ENCODE results near the gene MINDY4. TPM values are rescaled to one million over a fixed set of nuclear protein-coding genes. Genes with fewer than 3 reads are reported as not detected.

Gene MINDY4
- total and polyA plus RNA-seq, 10 of the 15 experiments (the other 5 are each of a cell fraction or from before 2014, with no cell fraction given): 0.10 to 0.90 (median 0.40) TPM

DNA sequence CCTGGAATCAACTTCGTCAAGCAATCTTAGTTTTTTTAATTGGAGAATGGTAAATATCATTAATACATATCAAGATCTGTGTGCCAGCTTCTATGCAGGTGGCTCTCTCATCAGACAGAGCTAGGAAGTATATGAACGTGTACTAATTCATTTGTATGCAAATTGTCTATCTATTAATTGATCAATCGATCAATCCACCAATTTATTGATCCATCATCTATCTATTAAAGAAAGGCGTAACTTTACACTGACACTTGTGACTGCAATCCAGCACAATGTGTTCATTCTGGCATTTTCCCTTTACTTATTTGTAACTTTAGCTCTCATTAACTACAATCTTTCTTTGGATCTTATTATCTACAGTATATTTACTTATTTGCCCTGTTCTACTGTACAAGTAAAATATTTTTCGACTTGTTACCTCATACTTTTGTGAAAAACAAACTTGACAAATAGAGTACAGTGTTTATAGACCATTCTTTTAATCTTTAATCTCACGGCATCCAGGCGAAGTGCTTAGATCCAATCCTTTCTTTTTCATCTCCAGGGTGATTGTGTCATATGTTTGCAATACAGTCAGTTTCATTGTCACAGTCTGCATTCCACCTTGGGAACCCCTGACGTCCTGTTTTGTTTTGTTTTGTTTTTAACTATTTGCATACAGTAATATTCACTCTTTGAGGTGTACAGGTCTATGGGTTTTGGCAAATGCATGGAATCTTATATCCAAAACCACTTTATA, 170.5 kb downstream of the MINDY4 start (continued):
- TF ChIP-seq SKIL (IDR thresholded peaks at IDR 0.05; ENCODE audit: low read depth, poor library complexity, severe bottlenecking) (no peak), ZNF217 (IDR thresholded peaks at IDR 0.05) (no peak)

Other genes with a start within 250 kb of the MINDY4 start
- gene GARS1, start 176.5 kb upstream of the MINDY4 start, total RNA-seq (2014; rRNA removed): 107 and 120 TPM in 2 replicates
- 168 and 182 TPM in 2 replicates for gene GARS1, start 176.5 kb upstream of the MINDY4 start, total RNA-seq (2014; rRNA removed; fragmentation: Illumina TruSeq; extraction: Trizol)
- 175 TPM in 2 replicates for gene GARS1, start 176.5 kb upstream of the MINDY4 start, total RNA-seq (2021)
- gene GARS1, start 176.5 kb upstream of the MINDY4 start, polyA plus RNA-seq (2011; rRNA removed): 184 and 333 TPM in 2 replicates
- 361 and 413 TPM in 2 replicates for gene GARS1, start 176.5 kb upstream of the MINDY4 start, polyA plus RNA-seq (2014; fragmentation: Illumina TruSeq; extraction: Trizol)
- 100 to 1,000 TPM; 133 to 191 TPM for gene GARS1, start 176.5 kb upstream of the MINDY4 start, polyA plus RNA-seq (2014; fragmentation: Nextera tagmentation; extraction: Ambion mirVana)
- gene GARS1, start 176.5 kb upstream of the MINDY4 start, polyA plus RNA-seq (2014; rRNA removed): 167 TPM in 2 replicates
- gene GARS1, start 176.5 kb upstream of the MINDY4 start, polyA plus RNA-seq (2016; fragmentation: Nextera tagmentation; extraction: Ambion mirVana): 100 to 1,000 TPM; 196 to 207 TPM
- gene CRHR2, start 89.0 kb upstream of the MINDY4 start, total RNA-seq (2014; rRNA removed): not detected in 2 replicates
- not detected in 2 replicates for gene CRHR2, start 89.0 kb upstream of the MINDY4 start, total RNA-seq (2014; rRNA removed; fragmentation: Illumina TruSeq; extraction: Trizol)
- gene CRHR2, start 89.0 kb upstream of the MINDY4 start, total RNA-seq (2021): not detected in 2 replicates
- gene CRHR2, start 89.0 kb upstream of the MINDY4 start, polyA plus RNA-seq (2011; rRNA removed): not detected in 2 replicates
- not detected in 2 replicates for gene CRHR2, start 89.0 kb upstream of the MINDY4 start, polyA plus RNA-seq (2014; fragmentation: Illumina TruSeq; extraction: Trizol)
- gene CRHR2, start 89.0 kb upstream of the MINDY4 start, polyA plus RNA-seq (2014; fragmentation: Nextera tagmentation; extraction: Ambion mirVana): not detected
- not detected in 2 replicates for gene CRHR2, start 89.0 kb upstream of the MINDY4 start, polyA plus RNA-seq (2014; rRNA removed)
- not detected for gene CRHR2, start 89.0 kb upstream of the MINDY4 start, polyA plus RNA-seq (2016; fragmentation: Nextera tagmentation; extraction: Ambion mirVana)
- not detected in 2 replicates for gene INMT, start 19.3 kb upstream of the MINDY4 start, total RNA-seq (2014; rRNA removed)
- gene INMT, start 19.3 kb upstream of the MINDY4 start, total RNA-seq (2014; rRNA removed; fragmentation: Illumina TruSeq; extraction: Trizol): not detected in 2 replicates
- 0.10 TPM in 1 of 2 replicates, not detected in the other for gene INMT, start 19.3 kb upstream of the MINDY4 start, total RNA-seq (2021)
- gene INMT, start 19.3 kb upstream of the MINDY4 start, polyA plus RNA-seq (2011; rRNA removed): 0.03 TPM in 1 of 2 replicates, not detected in the other
- gene INMT, start 19.3 kb upstream of the MINDY4 start, polyA plus RNA-seq (2014; fragmentation: Illumina TruSeq; extraction: Trizol): not detected in 2 replicates
- not detected for gene INMT, start 19.3 kb upstream of the MINDY4 start, polyA plus RNA-seq (2014; fragmentation: Nextera tagmentation; extraction: Ambion mirVana)
- 0.20 TPM in 1 of 2 replicates, not detected in the other for gene INMT, start 19.3 kb upstream of the MINDY4 start, polyA plus RNA-seq (2014; rRNA removed)
- gene INMT, start 19.3 kb upstream of the MINDY4 start, polyA plus RNA-seq (2016; fragmentation: Nextera tagmentation; extraction: Ambion mirVana): not detected
- not detected in 2 replicates for gene AQP1, start 140.4 kb downstream of the MINDY4 start, total RNA-seq (2014; rRNA removed)
- not detected in 2 replicates for gene AQP1, start 140.4 kb downstream of the MINDY4 start, total RNA-seq (2014; rRNA removed; fragmentation: Illumina TruSeq; extraction: Trizol)
- 0.64 and 0.72 TPM in 2 replicates for gene AQP1, start 140.4 kb downstream of the MINDY4 start, total RNA-seq (2021)
- 0.03 TPM in 1 of 2 replicates, not detected in the other for gene AQP1, start 140.4 kb downstream of the MINDY4 start, polyA plus RNA-seq (2011; rRNA removed)
- not detected in 2 replicates for gene AQP1, start 140.4 kb downstream of the MINDY4 start, polyA plus RNA-seq (2014; fragmentation: Illumina TruSeq; extraction: Trizol)
- gene AQP1, start 140.4 kb downstream of the MINDY4 start, polyA plus RNA-seq (2014; fragmentation: Nextera tagmentation; extraction: Ambion mirVana): not detected
- gene AQP1, start 140.4 kb downstream of the MINDY4 start, polyA plus RNA-seq (2014; rRNA removed): not detected in 2 replicates
- gene AQP1, start 140.4 kb downstream of the MINDY4 start, polyA plus RNA-seq (2016; fragmentation: Nextera tagmentation; extraction: Ambion mirVana): not detected
- gene GHRHR, start 192.5 kb downstream of the MINDY4 start, total RNA-seq (2014; rRNA removed): not detected in 2 replicates
- not detected in 2 replicates for gene GHRHR, start 192.5 kb downstream of the MINDY4 start, total RNA-seq (2014; rRNA removed; fragmentation: Illumina TruSeq; extraction: Trizol)
- not detected in 2 replicates for gene GHRHR, start 192.5 kb downstream of the MINDY4 start, total RNA-seq (2021)
- not detected in 2 replicates for gene GHRHR, start 192.5 kb downstream of the MINDY4 start, polyA plus RNA-seq (2011; rRNA removed)
- not detected in 2 replicates for gene GHRHR, start 192.5 kb downstream of the MINDY4 start, polyA plus RNA-seq (2014; fragmentation: Illumina TruSeq; extraction: Trizol)
- gene GHRHR, start 192.5 kb downstream of the MINDY4 start, polyA plus RNA-seq (2014; fragmentation: Nextera tagmentation; extraction: Ambion mirVana): not detected
- gene GHRHR, start 192.5 kb downstream of the MINDY4 start, polyA plus RNA-seq (2014; rRNA removed): not detected in 2 replicates
- not detected for gene GHRHR, start 192.5 kb downstream of the MINDY4 start, polyA plus RNA-seq (2016; fragmentation: Nextera tagmentation; extraction: Ambion mirVana)